H1 (cell line): Measurements from ENCODE around the gene VSTM4. TPM values are rescaled to one million over a fixed set of nuclear protein-coding genes. Genes with fewer than 3 reads are reported as not detected.

Source experiments
- CTCF ChIA-PET: fragments of 300-600 bp; sonication (Branson Sonifier 250); formaldehyde crosslinking; loops from one replicate; lab custom pipeline; 2021; ENCODE audit not compliant: partially characterized antibody; lab: Charles Lee
- POLR2A ChIA-PET: fragments of 300-600 bp; sonication (Branson Sonifier 250); formaldehyde crosslinking; loops from one replicate; lab custom pipeline; 2021; ENCODE audit warnings: inconsistent platforms; ENCODE audit not compliant: partially characterized antibody; lab: Charles Lee
- DNase-seq, 2 experiments: peaks; one replicate each; pipeline versions ENCODE4 v3.0.0 to v3.0.0-alpha.2; 2010 to 2022; ENCODE audit warnings: low spot score in 2 of 2, low read depth in 1 of 2, mixed read lengths in 1 of 2
- FAIRE-seq: peaks from 2 replicates; lab custom pipeline; 2011; peaks lifted over from hg19 to GRCh38; lab: Jason Lieb, UNC
- H2AFZ ChIP-seq: 2 replicates; pipeline ENCODE4 v1.8.1; 2012; ENCODE audit warnings: low read length, inconsistent platforms
- H2AK5ac ChIP-seq: 2 replicates; pipeline ENCODE4 v1.6.1; 2013; ENCODE audit warnings: low read depth, low read length
- H2BK120ac ChIP-seq: replicated peaks from 2 replicates; pipeline ENCODE3; 2013; ENCODE audit warnings: low read depth, low read length, inconsistent platforms
- H2BK12ac ChIP-seq: 2 replicates; pipeline ENCODE4 v1.6.1; 2013; ENCODE audit warnings: low read depth, low read length
- H2BK15ac ChIP-seq: 2 replicates; pipeline ENCODE4 v1.6.1; 2013; ENCODE audit warnings: low read length
- H2BK20ac ChIP-seq: 2 replicates; pipeline ENCODE4 v1.6.1; 2013; ENCODE audit warnings: low read length
- H2BK5ac ChIP-seq: 2 replicates; pipeline ENCODE4 v1.6.1; 2013; ENCODE audit warnings: low read depth, low read length
- H3K14ac ChIP-seq: 2 replicates; pipeline ENCODE4 v1.6.1; 2013; ENCODE audit warnings: inconsistent platforms; ENCODE audit not compliant: insufficient read length
- H3K18ac ChIP-seq: 2 replicates; pipeline ENCODE4 v1.6.1; 2013; ENCODE audit warnings: low read length; ENCODE audit errors: extremely low read depth
- H3K23ac ChIP-seq: 2 replicates; pipeline ENCODE4 v1.6.1; 2013; ENCODE audit warnings: inconsistent platforms; ENCODE audit not compliant: insufficient read length
- H3K23me2 ChIP-seq: 2 replicates; pipeline ENCODE4 v1.6.1; 2013; ENCODE audit warnings: low read depth, low read length
- H3K27ac ChIP-seq: 2 replicates; pipeline ENCODE4 v1.6.1; 2011; ENCODE audit warnings: low read depth, low read length, inconsistent platforms
- H3K27me3 ChIP-seq, 4 experiments: replicated peaks in 1 of 4; 1 replicate in 1 of 4; 2 replicates in 3 of 4; pipeline versions ENCODE4 v1.6.1 to v1.8.1; 2011 to 2013; ENCODE audit warnings: low read length in 3 of 4, mild to moderate bottlenecking in 3 of 4, inconsistent platforms in 2 of 4, mixed read lengths in 2 of 4, moderate library complexity in 1 of 4; ENCODE audit not compliant: control insufficient read depth in 3 of 4, insufficient read depth in 3 of 4; ENCODE audit errors: extremely low read depth in 1 of 4
- H3K36me3 ChIP-seq, 4 experiments: 2 replicates each; pipeline versions ENCODE4 v1.6.1 to v1.8.1; 2011 to 2013; ENCODE audit warnings: mild to moderate bottlenecking in 4 of 4, low read length in 3 of 4, moderate library complexity in 2 of 4, control low read depth in 1 of 4, inconsistent platforms in 1 of 4; ENCODE audit not compliant: insufficient read depth in 4 of 4, control insufficient read depth in 2 of 4
- H3K4ac ChIP-seq: replicated peaks from 2 replicates; pipeline ENCODE3; 2013; ENCODE audit warnings: low read length, low read depth, mixed read lengths, inconsistent platforms; ENCODE audit not compliant: insufficient read length
- H3K4me1 ChIP-seq, 4 experiments: replicated peaks in 1 of 4; 1 replicate in 1 of 4; 2 replicates in 3 of 4; pipeline versions ENCODE4 v1.6.1 to v1.8.1; 2011 to 2013; ENCODE audit warnings: low read length in 3 of 4, inconsistent platforms in 2 of 4, mixed read lengths in 1 of 4; ENCODE audit not compliant: insufficient read depth in 4 of 4, control insufficient read depth in 3 of 4
- H3K4me2 ChIP-seq, 2 experiments: 2 replicates each; pipeline versions ENCODE4 v1.6.1 to v1.8.1; 2011 to 2013; ENCODE audit warnings: low read depth in 2 of 2, low read length in 2 of 2, control low read depth in 1 of 2, inconsistent platforms in 1 of 2, mild to moderate bottlenecking in 1 of 2; ENCODE audit not compliant: insufficient read depth in 1 of 2
- H3K4me3 ChIP-seq, 4 experiments: fragments of 200-600, 300-600 bp in 1 of 4; sonication (generic), shearing (Covaris generic), sonication (Bioruptor Twin) in 1 of 4; 2 replicates each; pipeline versions ENCODE4 v1.5.1 to v1.8.1; 2011 to 2016; ENCODE audit warnings: low read length in 4 of 4, low read depth in 3 of 4, control low read depth in 2 of 4, inconsistent platforms in 2 of 4, mild to moderate bottlenecking in 2 of 4, mixed read lengths in 1 of 4, moderate library complexity in 1 of 4; ENCODE audit not compliant: insufficient read depth in 2 of 4; ENCODE audit errors: extremely low read depth in 1 of 4
- H3K56ac ChIP-seq: replicated peaks from 2 replicates; pipeline ENCODE3; 2013; ENCODE audit warnings: low read depth, mild to moderate bottlenecking, mixed read lengths, low read length, inconsistent platforms; ENCODE audit not compliant: insufficient read length
- H3K79me1 ChIP-seq: 2 replicates; pipeline ENCODE4 v1.6.1; 2013; ENCODE audit warnings: low read depth, low read length, control low read depth
- H3K79me2 ChIP-seq, 2 experiments: 2 replicates each; pipeline versions ENCODE4 v1.6.1 to v1.8.1; 2012 to 2013; ENCODE audit warnings: low read length in 2 of 2, mild to moderate bottlenecking in 2 of 2, inconsistent platforms in 1 of 2; ENCODE audit not compliant: insufficient read depth in 2 of 2, control insufficient read depth in 1 of 2
- H3K9ac ChIP-seq, 4 experiments: replicated peaks in 1 of 4; 1 replicate in 1 of 4; 2 replicates in 3 of 4; pipeline versions ENCODE4 v1.6.1 to v1.8.1; 2011 to 2013; ENCODE audit warnings: low read depth in 3 of 4, low read length in 3 of 4, control low read depth in 2 of 4, mild to moderate bottlenecking in 2 of 4, moderate library complexity in 2 of 4, inconsistent platforms in 1 of 4; ENCODE audit errors: extremely low read depth in 1 of 4
- H3K9me3 ChIP-seq, 2 experiments: 2 replicates each; pipeline versions ENCODE4 v1.6.1 to v1.8.1; 2012 to 2013; ENCODE audit warnings: mild to moderate bottlenecking in 2 of 2, moderate library complexity in 2 of 2, control low read depth in 1 of 2, inconsistent platforms in 1 of 2, low read depth in 1 of 2, low read length in 1 of 2, mixed read lengths in 1 of 2; ENCODE audit not compliant: insufficient read depth in 2 of 2
- H4K20me1 ChIP-seq, 2 experiments: replicated peaks in 1 of 2; 2 replicates each; pipeline versions ENCODE3 to v1.8.1; 2011 to 2013; ENCODE audit warnings: inconsistent platforms in 2 of 2, low read length in 2 of 2, mild to moderate bottlenecking in 1 of 2; ENCODE audit not compliant: insufficient read depth in 2 of 2, control insufficient read depth in 1 of 2
- H4K5ac ChIP-seq: 2 replicates; pipeline ENCODE4 v1.6.1; 2013; ENCODE audit warnings: low read length, low read depth, mixed read lengths, inconsistent platforms; ENCODE audit not compliant: insufficient read length
- H4K8ac ChIP-seq: 2 replicates; pipeline ENCODE4 v1.8.0; 2013; ENCODE audit warnings: mild to moderate bottlenecking, moderate library complexity, low read length, inconsistent platforms; ENCODE audit not compliant: insufficient read depth; ENCODE audit errors: extremely low read depth
- H4K91ac ChIP-seq: replicated peaks from 2 replicates; pipeline ENCODE3; 2013; ENCODE audit warnings: low read length, mixed read lengths, inconsistent platforms; ENCODE audit not compliant: insufficient read length
- BACH1 ChIP-seq: IDR thresholded peaks from 2 replicates; pipeline ENCODE4 v1.6.1; 2012; ENCODE audit warnings: low read length, improper control_type of control experiment
- CEBPB ChIP-seq: IDR thresholded peaks from 2 replicates; pipeline ENCODE4 v1.6.1; 2012; ENCODE audit warnings: low read depth, low read length
- CHD2 ChIP-seq: IDR thresholded peaks from 2 replicates; pipeline ENCODE4 v1.6.1; 2012; ENCODE audit warnings: low read length, improper control_type of control experiment
- CREB1 ChIP-seq: IDR thresholded peaks from 2 replicates; pipeline ENCODE4 v1.6.1; 2012; ENCODE audit warnings: inconsistent platforms
- EGR1 ChIP-seq: IDR thresholded peaks from 2 replicates; pipeline ENCODE4 v1.6.1; 2011; ENCODE audit warnings: low read depth, low read length, borderline replicate concordance
- EP300 ChIP-seq, 2 experiments: IDR thresholded peaks; 1 replicate in 1 of 2; 2 replicates in 1 of 2; pipeline ENCODE4 v1.6.1; 2011 to 2012; ENCODE audit warnings: low read depth in 2 of 2, low read length in 2 of 2, mild to moderate bottlenecking in 2 of 2, borderline replicate concordance in 1 of 2, inconsistent platforms in 1 of 2, moderate library complexity in 1 of 2
- GTF2F1 ChIP-seq: IDR thresholded peaks from 2 replicates; pipeline ENCODE4 v1.6.1; 2012; ENCODE audit warnings: low read depth, low read length, improper control_type of control experiment, borderline replicate concordance
- HDAC2 ChIP-seq, 2 experiments: fragments of 300-600 bp in 1 of 2; sonication (generic) in 1 of 2; IDR thresholded peaks; 2 replicates each; pipeline ENCODE4 v1.6.1; 2011 to 2012; ENCODE audit warnings: low read depth in 2 of 2, low read length in 2 of 2, mild to moderate bottlenecking in 2 of 2, moderate library complexity in 2 of 2, borderline replicate concordance in 1 of 2, inconsistent platforms in 1 of 2
- JUN ChIP-seq: IDR thresholded peaks from 2 replicates; pipeline ENCODE4 v1.6.1; 2011; ENCODE audit warnings: low read depth, mild to moderate bottlenecking, improper control_type of control experiment, low read length
- KDM4A ChIP-seq: IDR thresholded peaks from one replicate; pipeline ENCODE4 v1.7.1; 2012; ENCODE audit warnings: low read depth, mild to moderate bottlenecking, moderate library complexity, low read length, inconsistent platforms; ENCODE audit not compliant: severe bottlenecking
- POLR2AphosphoS5 ChIP-seq: IDR thresholded peaks from 2 replicates; pipeline ENCODE4 v1.6.1; 2011; ENCODE audit warnings: low read depth, low read length
- SAP30 ChIP-seq: fragments of 300-600 bp; sonication (generic); IDR thresholded peaks from 2 replicates; pipeline ENCODE4 v1.7.1; 2012; ENCODE audit warnings: low read length, moderate library complexity, mild to moderate bottlenecking, inconsistent platforms; ENCODE audit not compliant: insufficient read depth, insufficient replicate concordance
- SUZ12 ChIP-seq: fragments of 200-600 bp; sonication (generic); IDR thresholded peaks from 2 replicates; pipeline ENCODE4 v1.6.1; 2012; ENCODE audit warnings: mild to moderate bottlenecking, inconsistent platforms, low read length, moderate library complexity, mixed read lengths
- WGBS, 2 experiments: shearing (Covaris generic) in 1 of 2; methylation state at CpG; one replicate each; pipeline versions ENCODE4 v1.1.6 to v1.1.7; 2013 to 2015; ENCODE audit warnings: low lambda C conversion rate in 2 of 2, mixed read lengths in 2 of 2, inconsistent platforms in 1 of 2, low coverage in 1 of 2, missing lambda C conversion rate in 1 of 2; ENCODE audit not compliant: insufficient replicate concordance in 2 of 2, insufficient coverage in 1 of 2, insufficient read length in 1 of 2; ENCODE audit errors: extremely low coverage in 1 of 2, missing lambda C conversion rate in 1 of 2; 5-methylcytosine and 5-hydroxymethylcytosine counted together
- polyA plus RNA-seq, 7 experiments: library from polyadenylated mRNA; depleted of rRNA in 3 of 7; stranded (reverse) in 5 of 7; unstranded in 2 of 7; fragments of >200 nt in 5 of 7; fragments of 200-250 nt in 2 of 7; gene quantifications; 1 replicate in 5 of 7; 2 replicates in 1 of 7; 4 replicates in 1 of 7; pipeline versions ENCODE4 v1.2.1 to v1.2.3, GENCODE V29; 2011 to 2013; ENCODE audit warnings: missing spikeins in 2 of 7, mixed read lengths in 2 of 7
- total RNA-seq: library from RNA; stranded (reverse); fragmentation: NEBNext Ultra II Directional; extraction: Animal tissue kit (Norgen Biotek cat#: 25700); gene quantifications from 2 replicates; pipeline ENCODE4 v1.2.1, GENCODE V29; 2021

VSTM4 gene
- total and polyA plus RNA-seq, 2 of the 8 experiments (the other 6 are each of a cell fraction or from before 2014, with no cell fraction given): 0.48 to 0.73 TPM

DNA sequence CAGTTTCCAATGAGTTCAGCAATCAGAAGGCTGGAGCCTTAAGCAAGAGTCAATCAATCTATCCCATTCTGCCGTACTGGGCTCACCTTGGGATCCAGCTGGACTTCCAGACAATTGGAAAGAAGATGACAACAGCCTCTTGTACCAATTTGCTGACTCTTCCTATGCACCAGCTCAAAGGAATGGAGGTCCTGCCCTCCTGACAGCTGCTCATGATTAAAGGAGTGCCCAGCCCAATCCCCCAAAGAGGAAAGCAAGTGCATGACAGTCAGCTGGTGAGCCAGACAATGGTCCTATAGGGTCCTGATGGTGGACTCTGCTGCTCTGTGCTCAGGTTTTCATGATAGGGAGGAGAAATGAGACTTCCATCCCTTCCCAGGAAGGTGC is 25.1 kb downstream of the VSTM4 start:
- Histone ChIP-seq H3K14ac (no peak overlapping the region), H2AK5ac (no peak overlapping the region), H4K91ac (no peak overlapping the region), H3K9me3 (peaks cover 0 to 11% of the 10 kb centered on the region in 2 experiments; a peak in 1 of 4 replicates), H3K9ac (no peak overlapping the region), H3K23ac (no peak overlapping the region), H3K18ac (no peak overlapping the region), H2BK120ac (no peak overlapping the region), H2BK12ac (no peak overlapping the region), H4K5ac (no peak overlapping the region), H3K4me3 (no peak overlapping the region), H2BK15ac (no peak overlapping the region), H3K56ac (no peak overlapping the region), H2BK20ac (no peak overlapping the region), H2BK5ac (no peak overlapping the region), H2AFZ (no peak overlapping the region), H3K23me2 (no peaks in the 10 kb centered on the region), H3K79me2 (no peaks in the 10 kb centered on the region), H3K27me3 (no peaks in the 10 kb centered on the region), H3K4me2 (no peak overlapping the region), H3K27ac (no peak overlapping the region), H3K4me1 (peaks cover 0 to 2% (median 0%) of the 10 kb centered on the region in 4 experiments; a peak in 2 of 7 replicates), H3K79me1 (no peaks in the 10 kb centered on the region), H3K36me3 (no peaks in the 10 kb centered on the region), H3K4ac (no peak overlapping the region), H4K8ac (no peak overlapping the region), H4K20me1 (no peaks in the 10 kb centered on the region)
- ChIA-PET POLR2A (no interaction called here), CTCF (interaction anchor here (0.7 to 2.3 kb wide), 5 partner anchors 14 to 432 kb away, joined by 3 to 9 read pairs (median 3); no protein-coding TSS in a partner anchor)
- no peak for TF ChIP-seq EP300 (IDR thresholded peaks at IDR 0.05; ENCODE audit: borderline replicate concordance in 1 of 2, low read depth in 2 of 2, low read length in 2 of 2)
- TF ChIP-seq BACH1: no peak
- TF ChIP-seq CEBPB: no peak
- TF ChIP-seq POLR2AphosphoS5: no peak
- TF ChIP-seq CHD2: no peak
- no peak for TF ChIP-seq CREB1
- TF ChIP-seq EGR1: no peak
- TF ChIP-seq KDM4A: no peak
- no peak for TF ChIP-seq SUZ12
- no peak for TF ChIP-seq GTF2F1
- TF ChIP-seq SAP30: no peak
- TF ChIP-seq HDAC2 (IDR thresholded peaks at IDR 0.05; ENCODE audit: borderline replicate concordance in 1 of 2, low read depth in 2 of 2, low read length in 2 of 2): no peak
- no peak for TF ChIP-seq JUN
- FAIRE-seq (no peak), DNase-seq (no peak)
- WGBS, 2 experiments: 88% methylated on average over 1 of the region's 1 CpG; no CpG with 5 or more reads in 1 of the 2 experiments
